ENCODE data around the gene MYRFL. TPM values are rescaled to one million over a fixed set of nuclear protein-coding genes. Genes with fewer than 3 reads are reported as not detected.

MYRFL gene
- total RNA-seq, 2 experiments from 2014 or later, result not detected

GRCh38 chr12:69835081-69835480 is 10.1 kb downstream of the MYRFL start:
- ChIA-PET POLR2A (no interaction called here), CTCF (no interaction called here)
- DNase-seq (no peak), ATAC-seq (no peak)
- H3K4me3 Mint-ChIP-seq, result no peak overlapping the region
- no peak for TF ChIP-seq CTCF (IDR thresholded peaks at IDR 0.05)
- no peaks in the 10 kb centered on the region for H3K4me1 Mint-ChIP-seq (ENCODE audit: low read depth)
- H3K36me3 Mint-ChIP-seq (ENCODE audit: low read depth), result no peaks in the 10 kb centered on the region
- H3K27ac Mint-ChIP-seq, result no peak overlapping the region
- intact Hi-C loops (cut with micrococcal nuclease), result no loop called here
- peaks cover 15% of the 10 kb centered on the region for H3K27me3 Mint-ChIP-seq
- no peaks in the 10 kb centered on the region for H3K9me3 Mint-ChIP-seq

GRCh38 chr12:69836015-69836414 is 11.0 kb downstream of the MYRFL start:
- CTCF ChIA-PET, result no interaction called here
- intact Hi-C loops (cut with micrococcal nuclease), result no loop called here
- no peaks in the 10 kb centered on the region for H3K4me1 Mint-ChIP-seq (ENCODE audit: low read depth)
- no peak overlapping the region for H3K27ac Mint-ChIP-seq
- no peak for ATAC-seq
- no peak for TF ChIP-seq CTCF (IDR thresholded peaks at IDR 0.05)
- no peaks in the 10 kb centered on the region for H3K36me3 Mint-ChIP-seq (ENCODE audit: low read depth)
- H3K9me3 Mint-ChIP-seq, result no peaks in the 10 kb centered on the region
- POLR2A ChIA-PET, result no interaction called here
- no peak for DNase-seq
- no peak overlapping the region for H3K4me3 Mint-ChIP-seq
- peaks cover 11% of the 10 kb centered on the region for H3K27me3 Mint-ChIP-seq

GRCh38 chr12:69837191-69837590 is 12.2 kb downstream of the MYRFL start:
- no peak overlapping the region for H3K27ac Mint-ChIP-seq
- H3K9me3 Mint-ChIP-seq, result no peaks in the 10 kb centered on the region
- no peak for TF ChIP-seq CTCF (IDR thresholded peaks at IDR 0.05)
- no peak overlapping the region for H3K4me3 Mint-ChIP-seq
- H3K36me3 Mint-ChIP-seq (ENCODE audit: low read depth), result no peaks in the 10 kb centered on the region
- ATAC-seq (no peak), DNase-seq (no peak)
- peaks cover 18% of the 10 kb centered on the region for H3K27me3 Mint-ChIP-seq
- CTCF ChIA-PET, result no interaction called here
- POLR2A ChIA-PET, result interaction anchor here (0.6 kb wide), 1 partner anchor 672 kb away, joined by 3 read pairs; no protein-coding TSS in a partner anchor
- H3K4me1 Mint-ChIP-seq (ENCODE audit: low read depth), result no peaks in the 10 kb centered on the region
- intact Hi-C loops (cut with micrococcal nuclease), result no loop called here

GRCh38 chr12:69837657-69838415 is 12.8 kb downstream of the MYRFL start:
- intact Hi-C loops (cut with micrococcal nuclease), result no loop called here
- Mint-ChIP-seq H3K4me3 (no peak overlapping the region), H3K36me3 (ENCODE audit: low read depth) (no peaks in the 10 kb centered on the region), H3K27me3 (peaks cover 12% of the 10 kb centered on the region), H3K27ac (no peak overlapping the region), H3K9me3 (no peaks in the 10 kb centered on the region), H3K4me1 (ENCODE audit: low read depth) (no peaks in the 10 kb centered on the region)
- TF ChIP-seq CTCF (IDR thresholded peaks at IDR 0.05), result no peak
- ATAC-seq (no peak), DNase-seq (no peak)
- CTCF ChIA-PET, result no interaction called here
- POLR2A ChIA-PET, result no interaction called here

GRCh38 chr12:69840727-69841126 is 15.7 kb downstream of the MYRFL start:
- DNase-seq (no peak), ATAC-seq (no peak)
- ChIA-PET CTCF (no interaction called here), POLR2A (no interaction called here)
- no peak for TF ChIP-seq CTCF (IDR thresholded peaks at IDR 0.05)
- Mint-ChIP-seq H3K4me3 (no peak overlapping the region), H3K36me3 (ENCODE audit: low read depth) (no peaks in the 10 kb centered on the region), H3K9me3 (no peaks in the 10 kb centered on the region), H3K27ac (no peak overlapping the region), H3K27me3 (peaks cover 7% of the 10 kb centered on the region), H3K4me1 (ENCODE audit: low read depth) (no peaks in the 10 kb centered on the region)
- intact Hi-C loops (cut with micrococcal nuclease), result no loop called here
